ENCODE measurements around the gene SLC51B. TPM values are rescaled to one million over a fixed set of nuclear protein-coding genes. Genes with fewer than 3 reads are reported as not detected.
A peak's percentile ranks its signal among the peaks of the same experiment; 100 is the strongest.

SLC51B gene
- total and polyA plus RNA-seq, 10 donors, result 0.09 TPM; not detected in 9

DNA sequence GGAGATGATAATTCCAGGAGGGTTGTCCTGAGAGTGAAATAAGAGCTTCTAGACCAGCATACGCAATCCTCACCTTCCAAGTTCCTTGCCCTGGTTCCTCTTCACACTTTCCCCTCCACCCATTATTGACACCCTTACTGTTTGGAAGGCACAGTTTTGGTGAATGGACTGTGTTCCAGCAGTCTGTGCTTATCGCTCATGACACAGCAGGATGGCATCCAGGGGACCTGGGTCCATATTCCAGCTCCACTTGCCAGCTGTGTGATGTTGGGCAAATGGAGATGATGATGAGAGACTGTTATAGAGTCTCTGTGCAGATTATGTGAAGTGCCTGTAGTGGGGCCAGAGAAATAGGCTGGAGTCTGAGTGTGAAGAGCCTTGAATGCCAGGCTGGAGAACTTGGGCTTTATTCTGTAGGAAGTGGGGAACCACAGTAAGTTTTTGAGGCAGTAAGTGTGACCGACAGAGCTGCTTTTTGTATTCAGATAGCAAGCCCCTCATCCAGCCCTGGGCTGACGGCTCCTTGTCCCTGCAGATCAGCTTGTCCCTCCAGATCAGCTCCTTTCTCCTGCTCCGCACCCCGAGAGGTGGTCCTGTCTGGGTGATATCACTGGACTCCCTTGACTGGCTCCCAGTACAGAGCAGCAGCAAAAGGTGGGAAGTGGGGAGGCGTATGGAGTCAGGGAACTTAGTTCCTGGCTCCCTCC, 39.5 kb downstream of the SLC51B start:
- DNase-seq, result no peak
- no peaks in the 10 kb centered on the region for H3K9me3 ChIP-seq
- H3K36me3 ChIP-seq, result no peaks in the 10 kb centered on the region
- WGBS, 5 donors, result 74 to 85% (median 80%) methylated on average over 7 of the region's 7 CpGs
- peaks cover 0 to 45% (median 6%) of the 10 kb centered on the region in 7 donors for H3K27me3 ChIP-seq (replicated peaks in 1 of 7)
- no peak overlapping the region for H3K4me3 ChIP-seq
- peak overlapping the region in 6 of 8 donors; percentile 9 to 59 (median 46) for H3K27ac ChIP-seq
- H3K4me1 ChIP-seq, result peaks cover 0 to 75% (median 24%) of the 10 kb centered on the region in 6 donors
- no peak for TF ChIP-seq POLR2A (IDR thresholded peaks at IDR 0.05)
- no peak for TF ChIP-seq CTCF (IDR thresholded peaks at IDR 0.05 in 8 of 11, conservative IDR thresholded peaks at IDR 0.05 in 3 of 11)
- no peak for TF ChIP-seq POLR2AphosphoS5 (IDR thresholded peaks at IDR 0.05)
- intact Hi-C loops (cut with DNase I; ENCODE audit: low total_unique reads), result no loop called here

DNA sequence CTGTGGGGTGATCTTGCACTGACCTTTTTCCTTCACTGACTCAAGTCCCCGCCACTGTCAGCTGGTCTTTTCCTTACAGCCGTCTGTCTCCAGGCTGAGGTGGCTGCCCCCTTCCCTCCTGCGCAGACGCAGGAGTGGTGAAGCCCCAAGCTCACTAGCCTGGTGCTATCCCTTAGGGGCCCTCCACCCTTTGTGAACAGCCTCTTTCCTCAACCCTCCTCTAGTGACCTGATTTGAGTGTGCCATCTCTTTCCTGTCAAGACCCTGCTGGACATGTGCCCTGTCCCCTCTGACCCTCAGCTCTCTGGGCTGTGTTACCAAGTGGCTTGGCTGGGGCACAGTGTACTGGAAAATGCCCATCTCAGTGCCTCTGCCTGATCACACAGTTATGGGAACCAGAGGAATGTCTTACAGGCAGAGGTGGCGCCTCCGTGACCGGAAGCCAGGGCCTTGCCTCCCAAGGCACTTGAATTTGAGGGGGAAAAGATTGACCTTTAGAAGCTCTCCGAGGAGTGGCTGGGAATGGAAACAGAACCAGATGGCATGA, 40.1 kb downstream of the SLC51B start:
- peaks cover 0 to 45% (median 6%) of the 10 kb centered on the region in 7 donors for H3K27me3 ChIP-seq (replicated peaks in 1 of 7)
- H3K4me1 ChIP-seq, result peaks cover 0 to 75% (median 24%) of the 10 kb centered on the region in 6 donors
- peak overlapping the region in 5 of 8 donors; percentile 9 to 59 (median 55) for H3K27ac ChIP-seq
- intact Hi-C loops (cut with DNase I; ENCODE audit: low total_unique reads), result no loop called here
- no peak overlapping the region for H3K4me3 ChIP-seq
- TF ChIP-seq CTCF (IDR thresholded peaks at IDR 0.05 in 8 of 11, conservative IDR thresholded peaks at IDR 0.05 in 3 of 11), result no peak
- TF ChIP-seq POLR2AphosphoS5 (IDR thresholded peaks at IDR 0.05), result peak in 2 of 3 donors; percentile 42 to 51
- no peak for TF ChIP-seq POLR2A (IDR thresholded peaks at IDR 0.05)
- no peaks in the 10 kb centered on the region for H3K36me3 ChIP-seq
- H3K9me3 ChIP-seq, result no peaks in the 10 kb centered on the region
- no peak for DNase-seq
- 76 to 85% (median 80%) methylated on average over 8 of the region's 8 CpGs for WGBS, 5 donors

GRCh38 chr15:65085990-65086679, 40.9 kb downstream of the SLC51B start:
- Histone ChIP-seq H3K27ac (peak overlapping the region in 4 of 8 donors; percentile 8 to 59 (median 50)), H3K36me3 (no peaks in the 10 kb centered on the region), H3K4me3 (no peak overlapping the region), H3K4me1 (peaks cover 0 to 75% (median 24%) of the 10 kb centered on the region in 6 donors), H3K27me3 (replicated peaks in 1 of 7) (peaks cover 0 to 43% (median 6%) of the 10 kb centered on the region in 7 donors), H3K9me3 (no peaks in the 10 kb centered on the region)
- no peak for DNase-seq
- intact Hi-C loops (cut with DNase I; ENCODE audit: low total_unique reads), result no loop called here
- TF ChIP-seq CTCF (IDR thresholded peaks at IDR 0.05 in 8 of 11, conservative IDR thresholded peaks at IDR 0.05 in 3 of 11), result peak in 3 of 11 experiments; percentile 11 to 33 (median 14)
- TF ChIP-seq POLR2A (IDR thresholded peaks at IDR 0.05), result no peak
- WGBS, 5 donors, result 74 to 93% (median 90%) methylated on average over 6 of the region's 6 CpGs

- intact Hi-C loops (cut with DNase I; ENCODE audit: low total_unique reads), result no loop called here
- no peak for TF ChIP-seq POLR2A (IDR thresholded peaks at IDR 0.05)
- TF ChIP-seq CTCF (IDR thresholded peaks at IDR 0.05 in 8 of 11, conservative IDR thresholded peaks at IDR 0.05 in 3 of 11), result no peak
- TF ChIP-seq POLR2AphosphoS5 (IDR thresholded peaks at IDR 0.05), result no peak
- Histone ChIP-seq H3K4me3 (no peak overlapping the region), H3K36me3 (no peaks in the 10 kb centered on the region), H3K27me3 (replicated peaks in 1 of 7) (peaks cover 0 to 39% (median 6%) of the 10 kb centered on the region in 7 donors), H3K9me3 (no peaks in the 10 kb centered on the region), H3K4me1 (peaks cover 0 to 75% (median 22%) of the 10 kb centered on the region in 6 donors), H3K27ac (peak overlapping the region in 2 of 8 donors; percentile 8 to 59)
- no peak for DNase-seq
- 63 to 73% (median 71%) methylated on average over 5 to 6 of the region's 6 CpGs for WGBS, 5 donors
Measured at GRCh38 chr15:65086680-65087111, 41.5 kb downstream of the SLC51B start.

All from spleen (tissue), 11 donors.